Common myeloid progenitor, CD34-positive (primary cell): ENCODE data around the gene LEAP2. TPM values are rescaled to one million over a fixed set of nuclear protein-coding genes. Genes with fewer than 3 reads are reported as not detected.

Experiments
- CTCF ChIA-PET: fragments of 350-600 bp; sonication (Branson Sonifier 250); formaldehyde crosslinking; loops from one replicate; lab custom pipeline; 2021; ENCODE audit warnings: antibody characterized with exemption; lab: Charles Lee
- POLR2A ChIA-PET: fragments of 350-600 bp; sonication (Branson Sonifier 250); formaldehyde crosslinking; loops from one replicate; lab custom pipeline; 2021; ENCODE audit warnings: antibody characterized with exemption; lab: Charles Lee
- DNase-seq, 3 donors: peaks; one replicate each; pipeline versions ENCODE4 v3.0.0 to v3.0.0-alpha.2; 2013
- H3K27ac ChIP-seq, 2 experiments: 1 replicate in 1 of 2; 2 replicates in 1 of 2; pipeline ENCODE4 v1.7.0; 2013; ENCODE audit warnings: inconsistent platforms in 2 of 2, low read length in 2 of 2, mild to moderate bottlenecking in 2 of 2, low read depth in 1 of 2, moderate library complexity in 1 of 2; ENCODE audit not compliant: severe bottlenecking in 2 of 2, insufficient read depth in 1 of 2, poor library complexity in 1 of 2
- H3K27me3 ChIP-seq, 5 experiments: replicated peaks in 2 of 5; 1 replicate in 3 of 5; 2 replicates in 2 of 5; pipeline versions ENCODE4 v1.6.1 to v1.7.0; 2013; ENCODE audit warnings: low read length in 4 of 5, mild to moderate bottlenecking in 2 of 5, moderate library complexity in 2 of 5, inconsistent platforms in 1 of 5; ENCODE audit not compliant: insufficient read depth in 5 of 5, control insufficient read depth in 4 of 5
- H3K36me3 ChIP-seq, 4 experiments: 1 replicate in 2 of 4; 2 replicates in 2 of 4; pipeline versions ENCODE4 v1.6.1 to v1.7.0; 2013; ENCODE audit warnings: low read length in 3 of 4, control low read depth in 1 of 4, mild to moderate bottlenecking in 1 of 4; ENCODE audit not compliant: control insufficient read depth in 4 of 4, insufficient read depth in 4 of 4
- H3K4me1 ChIP-seq, 4 experiments: 1 replicate in 3 of 4; 2 replicates in 1 of 4; pipeline versions ENCODE4 v1.6.1 to v1.7.1; 2013; ENCODE audit warnings: low read length in 3 of 4, mild to moderate bottlenecking in 3 of 4, control low read depth in 1 of 4, inconsistent platforms in 1 of 4, moderate library complexity in 1 of 4; ENCODE audit not compliant: control insufficient read depth in 4 of 4, insufficient read depth in 4 of 4; ENCODE audit errors: control extremely low read depth in 1 of 4
- H3K4me3 ChIP-seq, 7 experiments: 1 replicate in 4 of 7; 2 replicates in 3 of 7; pipeline versions ENCODE4 v1.5.1 to v1.7.0; 2013; ENCODE audit warnings: mild to moderate bottlenecking in 7 of 7, low read length in 6 of 7, moderate library complexity in 6 of 7, inconsistent platforms in 2 of 7, low read depth in 2 of 7, control low read depth in 1 of 7; ENCODE audit not compliant: insufficient read depth in 4 of 7, control insufficient read depth in 1 of 7; ENCODE audit errors: extremely low read depth in 1 of 7
- H3K9me3 ChIP-seq, 5 experiments: 1 replicate in 4 of 5; 2 replicates in 1 of 5; pipeline versions ENCODE4 v1.6.1 to v1.7.1; 2013; ENCODE audit warnings: low read length in 4 of 5, mild to moderate bottlenecking in 2 of 5, inconsistent platforms in 1 of 5, low read depth in 1 of 5, moderate library complexity in 1 of 5; ENCODE audit not compliant: control insufficient read depth in 4 of 5, insufficient read depth in 2 of 5; ENCODE audit errors: control extremely low read depth in 1 of 5
- WGBS: methylation state at CpG from one replicate; pipeline ENCODE4 v1.1.5; 2013; ENCODE audit not compliant: insufficient coverage; 5-methylcytosine and 5-hydroxymethylcytosine counted together
- polyA plus RNA-seq: library from polyadenylated mRNA; unstranded; fragments of 120-200 nt; gene quantifications from one replicate; pipeline ENCODE4 v1.2.1, GENCODE V29; 2013

The LEAP2 gene, protein sequence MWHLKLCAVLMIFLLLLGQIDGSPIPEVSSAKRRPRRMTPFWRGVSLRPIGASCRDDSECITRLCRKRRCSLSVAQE
- polyA plus RNA-seq: 1.2 TPM

DNA sequence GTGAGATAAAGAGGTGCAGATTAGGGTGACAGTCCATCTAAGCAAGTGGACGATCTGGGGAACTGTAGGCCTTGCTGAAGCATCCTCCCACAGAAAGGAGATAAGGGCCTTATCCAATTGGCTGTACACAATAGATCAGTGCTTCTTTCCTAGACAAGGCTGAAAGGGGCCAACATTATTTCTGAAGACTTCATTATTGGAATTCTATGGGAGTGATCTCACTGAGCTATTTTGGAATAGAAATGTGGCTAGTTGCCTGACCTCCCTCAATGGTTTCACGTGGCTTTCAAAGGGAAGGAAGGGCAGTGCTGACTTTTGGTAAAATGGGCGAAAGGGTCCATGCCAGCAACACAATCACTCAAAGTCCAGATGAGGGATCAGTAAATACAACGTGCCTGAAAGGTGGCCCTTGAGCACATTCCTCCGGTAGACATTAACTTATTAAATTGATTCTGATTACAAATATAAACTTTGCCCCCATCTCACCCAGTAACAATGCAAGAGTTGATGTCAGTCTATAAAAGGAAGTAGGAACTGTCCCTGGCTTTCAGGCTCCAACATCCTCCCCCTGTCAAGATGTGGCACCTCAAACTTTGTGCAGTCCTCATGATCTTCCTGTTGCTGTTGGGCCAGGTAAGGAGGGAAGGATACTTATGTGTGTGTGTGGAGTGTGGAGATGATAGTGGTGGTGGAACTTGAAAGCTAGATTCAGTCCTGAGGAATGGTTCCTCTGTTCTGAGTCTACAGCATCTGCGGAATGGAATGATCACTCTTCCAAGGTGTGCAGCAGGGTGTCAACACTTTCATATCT is at the start of gene LEAP2:
TSS of gene LEAP2 (plus strand) at position 550 of the 811 bp plus-strand sequence. CDS start at position 577, 27 bp downstream.
- CTCF ChIA-PET: interaction anchor here (0.8 to 6.2 kb wide), 8 partner anchors 7 to 48 kb away, joined by 3 to 31 read pairs (median 4); no protein-coding TSS in a partner anchor
- no peaks in the 10 kb centered on the region for H3K9me3 ChIP-seq
- H3K4me3 ChIP-seq: no peak within 1 kb of the TSS
- no peak for DNase-seq
- H3K27ac ChIP-seq: no peak within 1 kb of the TSS
- H3K27me3 ChIP-seq: no peaks in the 10 kb centered on the region
- WGBS: 90% methylated on average over 3 of the region's 6 CpGs
- POLR2A ChIA-PET: no interaction called here
- H3K36me3 ChIP-seq: peaks cover 2 to 61% (median 20%) of the 10 kb centered on the region in 4 experiments
- no peaks in the 10 kb centered on the region for H3K4me1 ChIP-seq

DNA sequence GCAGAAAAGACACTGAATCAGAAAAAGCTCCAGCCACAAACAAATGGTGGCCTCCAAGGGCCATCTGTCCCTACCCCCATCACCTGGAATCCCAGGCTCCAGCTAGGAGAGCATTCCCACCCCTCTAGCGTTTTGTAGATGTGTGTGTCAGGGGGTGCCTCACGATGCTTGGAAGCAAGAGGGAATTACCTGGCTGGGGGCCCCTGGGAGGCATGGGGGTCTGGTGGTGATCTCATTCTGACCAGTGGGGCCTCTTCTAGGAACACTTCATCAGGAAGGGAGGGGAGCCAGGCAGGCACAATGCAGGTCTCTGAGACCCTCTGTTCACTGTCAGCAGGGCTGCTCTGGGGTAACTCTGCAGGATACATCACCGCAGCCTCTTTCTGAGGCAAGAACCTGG is 49.0 kb upstream of the LEAP2 start:
- POLR2A ChIA-PET: no interaction called here
- H3K27me3 ChIP-seq: peaks cover 0 to 76% (median 41%) of the 10 kb centered on the region in 5 experiments

DNA sequence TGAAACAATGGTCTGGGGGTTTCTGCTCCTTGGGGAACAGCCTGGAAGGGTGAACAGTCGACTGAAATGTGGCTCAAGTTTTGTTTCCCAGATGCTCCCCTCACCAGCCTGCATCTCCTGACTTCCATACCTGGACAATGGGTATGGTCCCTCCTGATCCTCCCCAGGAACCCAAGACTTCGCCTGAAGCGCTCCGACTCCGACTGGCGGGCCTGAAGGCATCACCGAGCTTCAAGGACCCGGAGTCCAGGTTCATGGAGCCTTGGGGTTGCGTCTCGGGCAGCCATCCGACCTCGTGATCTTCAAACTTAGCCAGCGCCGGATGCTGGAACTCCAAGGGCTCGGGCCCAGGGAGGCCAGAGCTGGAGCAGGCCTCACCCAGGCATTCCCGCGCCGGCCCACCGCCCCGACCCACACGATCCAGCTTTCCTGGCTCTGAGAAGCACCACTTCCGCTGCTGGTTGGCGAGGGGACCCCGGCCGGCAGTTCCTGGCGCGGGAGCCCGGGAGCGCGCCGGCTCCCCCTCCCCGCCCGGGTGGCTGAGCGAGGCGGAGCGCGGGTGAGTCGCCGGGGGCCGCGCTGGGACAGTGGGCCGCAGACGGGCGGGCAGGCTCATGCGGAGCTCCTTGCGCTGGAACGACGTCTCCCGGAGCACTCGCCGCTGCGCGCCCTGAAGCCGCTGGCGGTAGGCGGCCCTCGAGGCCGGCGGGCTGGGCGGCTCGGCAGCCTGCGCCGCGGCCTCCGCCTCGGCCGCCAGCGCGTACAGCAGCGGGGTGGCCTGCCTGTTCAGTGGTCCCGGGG is 48.2 kb upstream of the LEAP2 start:
- peak in 2 of 3 donors; percentile 28 to 50 for DNase-seq
- no peaks in the 10 kb centered on the region for H3K9me3 ChIP-seq
- H3K36me3 ChIP-seq: no peaks in the 10 kb centered on the region
- WGBS: 15% methylated on average over 66 of the region's 71 CpGs
- POLR2A ChIA-PET: interaction anchor here (1.2 kb wide), 1 partner anchor 41 kb away, joined by 3 read pairs; the partner anchor contains the start of genes GDF9 and UQCRQ
- H3K27me3 ChIP-seq: peaks cover 0 to 77% (median 43%) of the 10 kb centered on the region in 5 experiments
- peak overlapping the region in 5 of 7 experiments; percentile 18 to 70 (median 60) for H3K4me3 ChIP-seq
- H3K27ac ChIP-seq: no peak overlapping the region
- CTCF ChIA-PET: interaction anchor here (1.0 to 7.8 kb wide), 10 partner anchors 10 to 319 kb away, joined by 3 to 86 read pairs (median 4); partner anchors contain the start of gene LEAP2
- peaks cover 0 to 30% (median 26%) of the 10 kb centered on the region in 4 experiments for H3K4me1 ChIP-seq

More for the DNA sequence above, 49.0 kb upstream of the LEAP2 start:
- no peaks in the 10 kb centered on the region for H3K36me3 ChIP-seq
- CTCF ChIA-PET: interaction anchor here (0.6 to 7.8 kb wide), 10 partner anchors 9 to 70 kb away, joined by 3 to 86 read pairs (median 4); partner anchors contain the start of gene LEAP2
- no peak overlapping the region for H3K27ac ChIP-seq
- H3K4me1 ChIP-seq: peaks cover 0 to 33% (median 23%) of the 10 kb centered on the region in 4 experiments
- no peak for DNase-seq
- no peaks in the 10 kb centered on the region for H3K9me3 ChIP-seq
- no peak overlapping the region for H3K4me3 ChIP-seq
- 90% methylated on average over 2 of the region's 3 CpGs for WGBS

DNA sequence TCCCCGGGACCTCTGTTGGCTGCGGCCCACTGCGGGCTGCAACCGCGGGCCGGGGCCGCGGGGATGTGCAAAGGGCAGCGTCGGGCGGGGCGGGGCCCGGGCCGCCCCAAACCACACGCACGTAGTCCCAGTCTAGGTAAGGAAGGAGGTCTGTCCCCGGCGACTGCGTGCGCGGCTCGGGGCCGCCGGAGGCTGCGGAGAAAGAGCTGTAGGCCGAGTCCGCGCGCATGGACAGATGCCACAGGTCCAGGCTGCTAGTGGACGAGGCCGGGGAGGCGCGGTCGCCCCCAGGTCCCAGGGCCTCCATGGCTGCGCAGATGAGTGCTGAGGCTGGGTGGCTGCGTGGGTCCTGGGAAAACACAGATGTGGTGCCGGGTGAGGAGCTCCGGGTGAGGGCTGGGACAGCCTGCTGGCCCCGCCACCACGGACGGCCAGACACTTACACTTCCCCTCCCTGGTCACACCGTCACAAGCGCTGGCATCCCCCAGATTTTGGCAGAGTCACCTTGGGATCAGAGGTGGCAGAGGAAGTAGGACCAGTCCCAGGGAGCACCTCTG is 47.6 kb upstream of the LEAP2 start:
- Histone ChIP-seq H3K4me1 (peaks cover 0 to 35% (median 30%) of the 10 kb centered on the region in 4 experiments), H3K27me3 (peaks cover 0 to 80% (median 46%) of the 10 kb centered on the region in 5 experiments), H3K36me3 (no peaks in the 10 kb centered on the region), H3K27ac (no peak overlapping the region), H3K4me3 (peak overlapping the region in 5 of 7 experiments; percentile 18 to 70 (median 60)), H3K9me3 (no peaks in the 10 kb centered on the region)
- ChIA-PET POLR2A (interaction anchor here (1.2 kb wide), 1 partner anchor 41 kb away, joined by 3 read pairs; the partner anchor contains the start of genes GDF9 and UQCRQ), CTCF (interaction anchor here (1.0 to 7.8 kb wide), 7 partner anchors 17 to 320 kb away, joined by 3 to 86 read pairs (median 5); partner anchors contain the start of gene LEAP2)
- peak in 1 of 3 donors; percentile 33 for DNase-seq
- WGBS: 12% methylated on average over 33 of the region's 43 CpGs

DNA sequence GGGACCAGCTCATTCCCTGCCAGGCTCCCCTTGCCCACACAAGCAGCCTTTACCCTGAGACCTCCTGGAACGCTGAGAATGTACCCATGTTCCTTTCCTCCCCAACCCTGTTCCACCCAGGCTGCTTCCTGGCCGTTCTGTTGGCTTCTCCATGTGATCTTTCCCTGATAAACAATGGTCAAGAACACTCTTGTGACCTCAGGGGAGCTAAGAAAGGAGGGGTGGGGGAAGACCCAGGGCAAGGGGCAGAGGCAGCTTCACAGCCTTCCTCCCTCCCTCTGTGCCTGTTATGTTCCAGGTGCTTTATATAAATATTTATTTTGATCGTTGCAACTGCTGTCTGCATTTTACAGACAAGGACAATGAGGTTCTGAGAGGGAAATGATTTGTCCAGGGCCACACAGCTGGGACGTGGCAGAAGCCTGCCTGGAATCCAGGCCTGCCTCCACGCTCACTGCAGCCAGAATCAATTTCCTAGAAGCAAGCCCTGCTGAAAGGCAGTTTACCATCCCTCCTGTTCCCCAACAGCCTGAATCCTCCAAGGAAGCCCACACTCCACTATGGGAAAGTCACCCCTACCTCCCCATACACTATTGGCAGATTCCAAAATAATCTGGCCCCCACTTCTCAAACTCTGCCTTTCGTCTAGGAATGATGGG is 46.9 kb upstream of the LEAP2 start:
- H3K27ac ChIP-seq: no peak overlapping the region
- H3K9me3 ChIP-seq: no peaks in the 10 kb centered on the region
- no peak overlapping the region for H3K4me3 ChIP-seq
- H3K27me3 ChIP-seq: peaks cover 0 to 83% (median 49%) of the 10 kb centered on the region in 5 experiments
- DNase-seq: no peak
- ChIA-PET POLR2A (interaction anchor here (1.2 kb wide), 1 partner anchor 40 kb away, joined by 3 read pairs; the partner anchor contains the start of genes GDF9 and UQCRQ), CTCF (interaction anchor here (0.6 to 7.8 kb wide), 7 partner anchors 33 to 300 kb away, joined by 3 to 86 read pairs (median 5); partner anchors contain the start of gene LEAP2)
- no peaks in the 10 kb centered on the region for H3K36me3 ChIP-seq
- H3K4me1 ChIP-seq: peaks cover 0 to 35% (median 30%) of the 10 kb centered on the region in 4 experiments
- 77% methylated on average over 3 of the region's 6 CpGs for WGBS
